ENCODE results near the gene NCAM1. TPM values are rescaled to one million over a fixed set of nuclear protein-coding genes. Genes with fewer than 3 reads are reported as not detected.

The NCAM1 gene
- total and polyA plus RNA-seq, 2 donors (not counting 1 experiment from before 2014, with no cell fraction given) = 0.17 to 2.6 TPM

- no peak overlapping the region for H3K4me3 ChIP-seq (replicated peaks in 1 of 4; ENCODE audit: control extremely low read depth in 1 of 4, insufficient read depth in 1 of 4, low read depth in 3 of 4, low read length in 4 of 4)
- H3K4me1 ChIP-seq (ENCODE audit: control insufficient read depth, extremely low read depth, insufficient read depth, low read length) = no peaks in the 10 kb centered on the region
- no peak overlapping the region for H3K27ac ChIP-seq (ENCODE audit: insufficient read depth, low read length)
- no peak overlapping the region for H2AFZ ChIP-seq (ENCODE audit: low read length)
- H3K36me3 ChIP-seq (ENCODE audit: control insufficient read depth, insufficient read depth, low read length) = no peaks in the 10 kb centered on the region
- no peaks in the 10 kb centered on the region for H4K20me1 ChIP-seq (ENCODE audit: control insufficient read depth, extremely low read depth, insufficient read depth, low read length)
- H3K9me3 ChIP-seq (ENCODE audit: control insufficient read depth, insufficient read depth, low read depth, low read length) = no peaks in the 10 kb centered on the region
- TF ChIP-seq CTCF (conservative IDR thresholded peaks at IDR 0.05 in 1 of 2, IDR thresholded peaks at IDR 0.05 in 1 of 2; ENCODE audit: low read depth in 1 of 2, low read length in 2 of 2) (no peak), EZH2 (IDR thresholded peaks at IDR 0.05; ENCODE audit: low read length, missing control alignments) (no peak)
- H3K79me2 ChIP-seq (ENCODE audit: control insufficient read depth, insufficient read depth, low read length) = no peaks in the 10 kb centered on the region
- no peak overlapping the region for H3K9ac ChIP-seq (ENCODE audit: insufficient read depth, low read length)
- no peaks in the 10 kb centered on the region for H3K27me3 ChIP-seq (ENCODE audit: control insufficient read depth, insufficient read depth, low read length)
- H3K4me2 ChIP-seq (ENCODE audit: extremely low read depth, insufficient read depth, low read length) = no peak overlapping the region
- no peak for DNase-seq (ENCODE audit: low read depth in 2 of 2)
Measured at GRCh38 chr11:113110046-113110445, 148.8 kb downstream of the NCAM1 start.

- no peak overlapping the region for H3K4me3 ChIP-seq (replicated peaks in 1 of 4; ENCODE audit: control extremely low read depth in 1 of 4, insufficient read depth in 1 of 4, low read depth in 3 of 4, low read length in 4 of 4)
- H3K79me2 ChIP-seq (ENCODE audit: control insufficient read depth, insufficient read depth, low read length) = no peaks in the 10 kb centered on the region
- no peak overlapping the region for H3K9ac ChIP-seq (ENCODE audit: insufficient read depth, low read length)
- TF ChIP-seq CTCF (conservative IDR thresholded peaks at IDR 0.05 in 1 of 2, IDR thresholded peaks at IDR 0.05 in 1 of 2; ENCODE audit: low read depth in 1 of 2, low read length in 2 of 2) = no peak
- no peak for TF ChIP-seq EZH2 (IDR thresholded peaks at IDR 0.05; ENCODE audit: low read length, missing control alignments)
- H3K27ac ChIP-seq (ENCODE audit: insufficient read depth, low read length) = no peak overlapping the region
- H3K4me1 ChIP-seq (ENCODE audit: control insufficient read depth, extremely low read depth, insufficient read depth, low read length) = no peaks in the 10 kb centered on the region
- H3K4me2 ChIP-seq (ENCODE audit: extremely low read depth, insufficient read depth, low read length) = no peak overlapping the region
- no peak for DNase-seq (ENCODE audit: low read depth in 2 of 2)
- no peaks in the 10 kb centered on the region for H3K27me3 ChIP-seq (ENCODE audit: control insufficient read depth, insufficient read depth, low read length)
- no peak overlapping the region for H2AFZ ChIP-seq (ENCODE audit: low read length)
- H4K20me1 ChIP-seq (ENCODE audit: control insufficient read depth, extremely low read depth, insufficient read depth, low read length) = no peaks in the 10 kb centered on the region
- no peaks in the 10 kb centered on the region for H3K36me3 ChIP-seq (ENCODE audit: control insufficient read depth, insufficient read depth, low read length)
- H3K9me3 ChIP-seq (ENCODE audit: control insufficient read depth, insufficient read depth, low read depth, low read length) = no peaks in the 10 kb centered on the region
Measured at GRCh38 chr11:113111156-113111555, 149.9 kb downstream of the NCAM1 start.

- H3K4me2 ChIP-seq (ENCODE audit: extremely low read depth, insufficient read depth, low read length) = no peak overlapping the region
- no peaks in the 10 kb centered on the region for H3K36me3 ChIP-seq (ENCODE audit: control insufficient read depth, insufficient read depth, low read length)
- no peaks in the 10 kb centered on the region for H3K9me3 ChIP-seq (ENCODE audit: control insufficient read depth, insufficient read depth, low read depth, low read length)
- H4K20me1 ChIP-seq (ENCODE audit: control insufficient read depth, extremely low read depth, insufficient read depth, low read length) = no peaks in the 10 kb centered on the region
- H3K27ac ChIP-seq (ENCODE audit: insufficient read depth, low read length) = no peak overlapping the region
- H3K27me3 ChIP-seq (ENCODE audit: control insufficient read depth, insufficient read depth, low read length) = no peaks in the 10 kb centered on the region
- H3K9ac ChIP-seq (ENCODE audit: insufficient read depth, low read length) = no peak overlapping the region
- H2AFZ ChIP-seq (ENCODE audit: low read length) = no peak overlapping the region
- no peak for DNase-seq (ENCODE audit: low read depth in 2 of 2)
- no peak for TF ChIP-seq CTCF (conservative IDR thresholded peaks at IDR 0.05 in 1 of 2, IDR thresholded peaks at IDR 0.05 in 1 of 2; ENCODE audit: low read depth in 1 of 2, low read length in 2 of 2)
- no peak for TF ChIP-seq EZH2 (IDR thresholded peaks at IDR 0.05; ENCODE audit: low read length, missing control alignments)
- no peaks in the 10 kb centered on the region for H3K79me2 ChIP-seq (ENCODE audit: control insufficient read depth, insufficient read depth, low read length)
- no peaks in the 10 kb centered on the region for H3K4me1 ChIP-seq (ENCODE audit: control insufficient read depth, extremely low read depth, insufficient read depth, low read length)
- no peak overlapping the region for H3K4me3 ChIP-seq (replicated peaks in 1 of 4; ENCODE audit: control extremely low read depth in 1 of 4, insufficient read depth in 1 of 4, low read depth in 3 of 4, low read length in 4 of 4)
Measured at GRCh38 chr11:113112307-113112706, 151.1 kb downstream of the NCAM1 start.

Measured in fibroblast of lung (primary cell).